ENCODE results near the gene RBP2.

The RBP2 gene

GRCh38 chr3:139506766-139507165 lies 30.4 kb upstream of the RBP2 start:
- no peak overlapping the region for H3K4me3 ChIP-seq (replicated peaks; ENCODE audit: low read depth, low read length)
- TF ChIP-seq CTCF (IDR thresholded peaks at IDR 0.05; ENCODE audit: low read length, missing control alignments), result no peak
- DNase-seq (ENCODE audit: low read depth), result no peak

- H3K4me3 ChIP-seq (replicated peaks; ENCODE audit: low read depth, low read length), result no peak overlapping the region
- DNase-seq (ENCODE audit: low read depth), result no peak
- no peak for TF ChIP-seq CTCF (IDR thresholded peaks at IDR 0.05; ENCODE audit: low read length, missing control alignments)
Observed at GRCh38 chr3:139505829-139506386, 29.6 kb upstream of the RBP2 start.

GRCh38 chr3:139499536-139499935 lies 23.2 kb upstream of the RBP2 start:
- no peak overlapping the region for H3K4me3 ChIP-seq (replicated peaks; ENCODE audit: low read depth, low read length)
- TF ChIP-seq CTCF (IDR thresholded peaks at IDR 0.05; ENCODE audit: low read length, missing control alignments), result no peak
- no peak for DNase-seq (ENCODE audit: low read depth)

GRCh38 chr3:139493826-139494385 lies 17.6 kb upstream of the RBP2 start:
- H3K4me3 ChIP-seq (replicated peaks; ENCODE audit: low read depth, low read length), result no peak overlapping the region
- TF ChIP-seq CTCF (IDR thresholded peaks at IDR 0.05; ENCODE audit: low read length, missing control alignments), result no peak
- no peak for DNase-seq (ENCODE audit: low read depth)

- no peak for DNase-seq (ENCODE audit: low read depth)
- no peak for TF ChIP-seq CTCF (IDR thresholded peaks at IDR 0.05; ENCODE audit: low read length, missing control alignments)
- no peak overlapping the region for H3K4me3 ChIP-seq (replicated peaks; ENCODE audit: low read depth, low read length)
Observed at GRCh38 chr3:139491966-139492365, 15.7 kb upstream of the RBP2 start.

- H3K4me3 ChIP-seq (replicated peaks; ENCODE audit: low read depth, low read length), result no peak overlapping the region
- DNase-seq (ENCODE audit: low read depth), result no peak
- no peak for TF ChIP-seq CTCF (IDR thresholded peaks at IDR 0.05; ENCODE audit: low read length, missing control alignments)
Observed at GRCh38 chr3:139491027-139491700, 14.8 kb upstream of the RBP2 start.

All from fibroblast of pulmonary artery (primary cell).